EH (cell line): ENCODE data around the gene UBTD2.
A peak's percentile ranks its signal among the peaks of the same experiment; 100 is the strongest.

Source experiments
- DNase-seq: peaks from one replicate; pipeline ENCODE4 v3.0.0-alpha.2; 2015; ENCODE audit warnings: low read depth

UBTD2 gene

GRCh38 chr5:172194985-172195774 is 88.4 kb downstream of the UBTD2 start:
- DNase-seq, result no peak

DNA sequence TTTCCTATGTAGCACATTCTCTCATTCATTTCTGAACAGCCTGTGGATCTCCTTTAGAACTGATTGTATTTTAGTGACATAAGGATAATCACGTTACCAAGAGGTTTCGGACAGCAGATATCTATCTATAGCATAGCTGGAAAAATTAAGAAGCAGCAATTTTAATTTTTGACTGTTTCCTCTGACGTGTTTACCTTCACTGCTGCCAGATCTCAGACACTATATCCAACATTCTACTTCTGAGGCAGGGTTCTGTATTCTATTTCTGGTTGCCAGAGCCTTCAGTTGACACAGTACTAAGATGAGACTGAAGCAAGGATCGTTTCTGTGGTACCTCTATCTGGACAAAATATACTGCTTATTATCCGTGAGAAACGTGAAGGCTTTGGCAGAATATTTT is 89.7 kb downstream of the UBTD2 start, which contains the start of gene EFCAB9:
Gene EFCAB9, plus strand, starts transcription at position 301 of the 400 bp plus-strand sequence. Its CDS starts 1 bp downstream, at position 302.
- DNase-seq, result no peak

DNA sequence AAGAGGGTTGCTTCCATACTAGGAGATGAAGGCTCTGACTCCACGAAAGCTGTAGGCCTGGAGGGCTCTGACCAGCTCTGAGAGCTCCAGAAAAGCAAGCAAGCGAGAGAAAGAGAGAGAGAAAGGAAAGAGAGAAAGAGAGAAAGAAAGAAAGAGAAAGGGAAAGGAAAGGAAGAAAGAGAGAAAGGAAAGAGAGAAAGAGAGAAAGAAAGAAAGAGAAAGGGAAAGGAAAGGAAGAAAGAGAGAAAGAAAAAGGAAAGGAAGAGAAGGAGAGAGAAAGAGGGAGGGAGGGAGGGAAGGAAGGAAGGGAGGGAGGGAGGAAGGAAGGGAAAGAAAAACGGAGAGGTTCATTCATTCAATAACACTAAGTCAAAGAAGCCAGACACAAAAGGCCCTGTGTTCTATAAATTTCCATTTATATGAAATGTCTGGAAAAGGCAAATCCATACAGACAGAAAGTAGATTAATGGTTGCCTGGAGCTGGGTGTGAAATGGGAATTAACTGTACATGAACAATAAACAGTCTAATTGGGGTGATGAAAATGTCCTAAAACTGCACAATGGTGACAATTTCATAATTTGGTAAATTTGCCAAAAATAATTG is 93.8 kb downstream of the UBTD2 start:
- no peak for DNase-seq

DNA sequence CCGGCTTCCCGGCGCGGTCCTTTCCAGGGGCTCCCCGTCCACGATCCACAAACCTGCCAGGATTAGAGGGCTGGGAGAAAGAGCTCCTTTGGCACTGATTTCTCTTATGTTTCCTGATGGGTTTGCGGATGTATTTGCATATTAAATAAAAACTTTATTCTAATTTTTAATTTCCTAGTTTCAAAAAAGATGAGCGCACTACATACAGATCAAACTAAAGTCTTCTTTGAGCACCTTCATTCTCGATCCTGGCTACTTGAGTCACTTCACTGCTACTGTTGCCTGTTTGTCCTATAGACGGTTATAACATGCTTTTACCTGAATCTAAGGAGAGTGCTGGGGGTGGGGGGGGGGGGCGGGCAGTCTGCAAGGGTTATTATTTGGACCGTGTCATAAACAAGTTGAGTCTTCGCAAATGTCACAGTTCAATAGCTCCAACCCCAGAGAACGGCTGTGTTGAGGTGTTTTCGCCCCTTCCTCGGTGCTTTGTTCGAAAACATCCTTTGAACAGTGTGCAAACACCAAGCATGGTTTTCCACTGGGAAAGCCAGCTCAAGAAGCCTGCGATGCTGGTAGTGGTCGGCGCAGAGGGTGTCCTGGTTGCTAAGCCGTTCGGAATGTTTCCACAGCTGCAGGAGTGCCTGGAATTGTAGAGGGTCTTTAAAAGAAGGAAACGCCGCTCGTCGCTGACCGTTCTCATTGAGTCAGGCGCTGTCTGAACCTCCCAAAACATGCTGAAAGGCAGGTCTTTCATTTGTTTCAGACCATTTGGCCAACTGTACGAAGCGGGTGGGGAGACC is 94.5 kb downstream of the UBTD2 start:
- DNase-seq, result peak; percentile 32

GRCh38 chr5:172188033-172188892 is 95.3 kb downstream of the UBTD2 start, which contains the start of gene STK10:
Gene STK10 (minus strand): TSS chr5:172188224. CDS start chr5:172188042, 182 bp downstream.
- DNase-seq, result peak; percentile 94

GRCh38 chr5:172187118-172188032 is 96.2 kb downstream of the UBTD2 start:
- DNase-seq, result peak; percentile 86

GRCh38 chr5:172186114-172186695 is 97.4 kb downstream of the UBTD2 start:
- no peak for DNase-seq

- no peak for DNase-seq
Measured at GRCh38 chr5:172185096-172185461, 98.5 kb downstream of the UBTD2 start.

GRCh38 chr5:172183881-172184280 is 99.7 kb downstream of the UBTD2 start:
- DNase-seq, result no peak

GRCh38 chr5:172182291-172182690 is 101.3 kb downstream of the UBTD2 start:
- DNase-seq, result no peak

- no peak for DNase-seq
Measured at GRCh38 chr5:172180936-172181335, 102.6 kb downstream of the UBTD2 start.

GRCh38 chr5:172178991-172179989 is 104.3 kb downstream of the UBTD2 start:
- DNase-seq, result peak; percentile 79

DNA sequence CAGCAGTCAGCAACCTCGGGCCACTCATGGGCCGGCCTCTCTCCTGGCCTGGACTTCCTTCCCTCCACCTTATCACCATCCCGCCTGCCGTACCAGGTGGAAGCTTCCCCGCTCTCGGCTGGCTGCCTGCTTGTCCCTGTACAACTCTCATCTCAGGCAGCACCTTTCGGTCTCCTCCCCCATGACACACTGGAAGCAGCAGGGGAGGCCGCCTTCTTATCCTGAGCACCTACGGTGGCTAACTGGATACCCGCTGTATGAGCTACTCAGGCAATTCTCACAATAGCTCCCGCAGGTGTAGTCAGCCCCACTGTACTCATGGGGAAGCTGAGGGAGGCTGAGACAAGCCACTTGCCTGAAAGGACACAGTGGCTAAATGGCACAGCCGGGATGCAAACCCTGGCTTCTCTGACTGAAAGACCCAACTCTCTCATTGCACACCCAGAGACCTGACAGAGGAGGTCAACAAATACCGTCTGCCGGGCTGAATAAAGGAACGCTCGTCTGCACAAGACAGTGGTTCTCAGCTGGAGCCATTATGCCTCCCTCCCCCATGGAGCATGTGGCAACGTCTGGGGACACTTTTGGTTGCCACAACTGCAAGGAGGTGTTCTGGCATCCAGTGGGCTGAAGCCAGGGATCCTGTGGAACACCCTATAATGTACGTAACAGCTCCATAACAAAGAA is 105.1 kb downstream of the UBTD2 start:
- DNase-seq, result no peak

- no peak for DNase-seq
Measured at GRCh38 chr5:172177176-172177575, 106.4 kb downstream of the UBTD2 start.

DNA sequence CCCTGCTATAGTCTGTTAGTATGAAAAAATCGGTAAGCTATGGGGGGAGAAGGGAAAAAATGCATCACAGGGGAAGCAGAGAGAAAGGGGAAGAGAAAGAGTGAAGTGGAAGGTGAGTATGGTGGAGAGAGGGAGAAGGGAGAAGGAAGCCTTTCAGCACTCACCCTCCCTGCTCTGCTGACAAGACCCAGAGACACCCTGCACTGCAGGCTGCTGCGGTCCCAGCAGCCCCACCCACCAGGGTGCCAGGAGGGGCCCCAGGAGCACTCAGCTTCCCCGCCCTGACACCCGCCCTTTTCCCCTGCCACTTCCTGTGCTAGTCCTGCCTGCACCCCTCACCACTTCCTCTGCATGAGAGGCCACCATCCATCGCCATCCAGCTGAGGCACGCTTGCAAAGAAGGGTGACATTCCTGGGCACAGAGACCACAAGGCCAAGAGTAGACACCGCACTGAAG is 108.3 kb downstream of the UBTD2 start:
- DNase-seq, result peak; percentile 15

- peak; percentile 64 for DNase-seq
Measured at GRCh38 chr5:172173564-172174153, 109.9 kb downstream of the UBTD2 start.

DNA sequence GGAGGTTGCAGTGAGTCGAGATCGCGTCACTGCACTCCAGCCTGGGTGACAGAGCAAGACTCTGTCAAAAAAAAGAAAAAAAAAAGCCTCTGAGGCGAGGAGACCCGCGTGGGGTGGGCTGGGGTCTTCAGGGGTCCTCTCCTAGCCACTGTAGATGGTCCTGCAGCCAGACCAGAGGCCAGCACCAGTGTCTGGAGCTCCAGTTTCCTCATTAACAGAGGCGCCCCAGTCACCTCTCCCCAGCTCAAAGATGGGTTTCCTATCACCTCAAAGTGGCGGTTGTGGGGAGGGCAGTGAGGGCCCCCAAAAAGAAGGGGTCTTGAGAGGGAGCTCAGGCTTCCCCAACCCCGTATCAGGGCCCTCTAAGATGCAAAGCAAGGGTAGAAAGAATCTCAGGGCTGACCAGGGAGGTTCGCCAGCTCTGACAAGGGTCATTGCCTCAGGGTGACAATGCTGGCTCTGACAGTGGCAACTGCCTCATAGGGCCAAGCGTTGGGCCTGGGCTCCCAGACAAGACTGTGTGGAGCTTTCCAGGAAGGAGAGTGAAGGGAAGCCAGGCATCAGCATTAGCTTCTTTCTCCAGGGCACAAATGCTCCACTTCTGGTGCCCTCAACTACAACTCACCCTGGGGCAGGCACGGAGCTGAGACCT is 110.5 kb downstream of the UBTD2 start:
- DNase-seq, result peak; percentile 52
